ENCODE results near the gene ACOT9.

Gene ACOT9

DNA sequence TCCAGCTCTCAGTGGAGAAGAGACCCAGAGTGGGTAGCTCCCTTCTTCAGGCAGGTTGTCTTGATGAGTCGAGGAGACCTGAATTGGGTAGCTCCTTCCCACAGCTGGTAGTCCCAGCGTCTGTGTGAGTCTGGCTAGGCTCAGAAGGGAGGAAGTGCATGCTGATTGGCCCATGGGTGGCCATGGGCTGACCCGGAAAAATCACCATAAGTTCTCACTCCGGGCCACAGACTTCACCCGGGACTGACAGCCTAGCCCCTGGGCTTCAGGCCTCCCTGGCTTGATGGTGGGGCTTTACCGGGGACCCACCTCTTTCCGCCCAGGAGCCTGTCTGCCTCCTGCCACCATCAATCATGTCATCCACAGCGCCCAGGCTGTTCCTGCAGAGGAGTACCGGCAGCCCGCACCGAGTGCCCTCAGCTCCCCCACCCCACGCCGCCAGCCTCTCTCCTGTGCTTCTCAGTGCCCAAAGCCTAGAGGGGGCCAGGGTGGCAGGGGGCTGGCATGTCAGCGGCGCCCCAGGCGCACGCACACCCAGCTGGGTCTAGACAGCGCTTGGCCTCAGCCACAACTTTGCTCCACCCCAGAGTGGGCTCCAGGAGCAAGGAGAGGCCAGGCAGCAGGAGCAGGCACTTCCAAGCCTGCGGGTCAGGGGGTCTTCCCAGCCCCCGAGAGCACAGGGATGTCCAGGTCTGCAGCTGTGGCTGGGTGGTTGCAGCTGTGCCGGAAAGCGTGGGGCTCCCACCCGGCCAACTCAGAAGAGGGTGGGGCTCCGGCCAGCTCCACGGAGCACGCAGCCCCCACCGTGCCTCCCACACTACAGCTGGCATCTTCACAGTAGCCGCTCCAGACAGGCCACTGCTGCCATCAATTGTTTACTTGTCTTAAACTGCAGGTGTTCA lies 23.8 kb upstream of the ACOT9 start:
- no peak overlapping the region for H3K4me3 ChIP-seq (ENCODE audit: low read length in 2 of 2)
- H3K9ac ChIP-seq (ENCODE audit: low read depth in 1 of 2, low read length in 2 of 2): no peak overlapping the region
- H3K36me3 ChIP-seq (ENCODE audit: control insufficient read depth in 2 of 2, insufficient read depth in 2 of 2, low read length in 2 of 2): no peaks in the 10 kb centered on the region
- no peaks in the 10 kb centered on the region for H3K9me3 ChIP-seq (ENCODE audit: control insufficient read depth in 2 of 2, low read length in 2 of 2)
- H3K4me1 ChIP-seq (ENCODE audit: control insufficient read depth in 2 of 2, insufficient read depth in 2 of 2, low read length in 2 of 2): no peaks in the 10 kb centered on the region
- peaks cover 0 to 4% of the 10 kb centered on the region in 2 donors for H3K27me3 ChIP-seq (ENCODE audit: control insufficient read depth in 2 of 2, insufficient read depth in 2 of 2, low read length in 2 of 2)
- H3K27ac ChIP-seq (ENCODE audit: low read depth in 2 of 2, low read length in 2 of 2): no peak overlapping the region

DNA sequence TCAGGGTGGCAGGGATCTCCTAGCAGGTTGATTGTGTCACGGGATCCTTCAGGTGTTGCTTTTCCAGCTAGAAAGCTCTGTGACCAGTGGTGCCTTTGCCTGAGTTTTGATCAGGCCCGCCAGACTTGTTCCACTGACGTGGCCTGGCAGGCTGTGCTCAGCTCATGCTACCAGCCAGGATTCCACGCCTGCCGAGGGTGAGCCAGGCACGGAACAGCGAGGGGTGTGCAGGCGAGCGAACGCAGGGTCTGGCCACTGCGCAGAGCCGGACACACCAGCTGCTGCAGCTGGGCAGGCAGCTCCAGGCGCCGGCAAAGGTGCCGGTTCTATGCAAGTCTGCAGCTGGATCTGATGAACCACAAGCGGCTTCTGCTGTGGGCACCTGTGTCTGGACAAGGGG lies 22.8 kb upstream of the ACOT9 start:
- Histone ChIP-seq H3K9ac (ENCODE audit: low read depth in 1 of 2, low read length in 2 of 2) (no peak overlapping the region), H3K36me3 (ENCODE audit: control insufficient read depth in 2 of 2, insufficient read depth in 2 of 2, low read length in 2 of 2) (no peaks in the 10 kb centered on the region), H3K27me3 (ENCODE audit: control insufficient read depth in 2 of 2, insufficient read depth in 2 of 2, low read length in 2 of 2) (peaks cover 0 to 4% of the 10 kb centered on the region in 2 donors), H3K9me3 (ENCODE audit: control insufficient read depth in 2 of 2, low read length in 2 of 2) (no peaks in the 10 kb centered on the region), H3K27ac (ENCODE audit: low read depth in 2 of 2, low read length in 2 of 2) (no peak overlapping the region), H3K4me3 (ENCODE audit: low read length in 2 of 2) (no peak overlapping the region), H3K4me1 (ENCODE audit: control insufficient read depth in 2 of 2, insufficient read depth in 2 of 2, low read length in 2 of 2) (no peaks in the 10 kb centered on the region)

DNA sequence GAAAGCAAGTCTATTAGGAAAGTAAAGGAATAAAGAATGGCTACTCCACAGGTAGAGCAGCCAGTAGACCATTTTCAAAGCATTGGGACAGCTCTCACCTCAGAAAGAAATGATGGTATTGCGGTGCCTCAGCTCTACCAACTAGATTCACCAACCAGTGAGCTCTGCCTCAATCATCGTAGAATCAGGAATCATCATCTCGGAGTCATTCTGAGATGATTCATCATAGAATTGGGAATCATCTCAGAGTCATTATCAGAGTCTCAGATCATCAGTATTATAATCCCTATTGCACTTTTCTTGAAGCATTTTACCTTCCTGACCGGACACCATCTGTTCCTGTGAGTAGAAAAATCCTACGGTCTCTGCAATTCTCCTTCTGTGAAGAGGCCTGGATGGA lies 22.4 kb upstream of the ACOT9 start:
- H3K27ac ChIP-seq (ENCODE audit: low read depth in 2 of 2, low read length in 2 of 2): no peak overlapping the region
- H3K9me3 ChIP-seq (ENCODE audit: control insufficient read depth in 2 of 2, low read length in 2 of 2): no peaks in the 10 kb centered on the region
- no peak overlapping the region for H3K9ac ChIP-seq (ENCODE audit: low read depth in 1 of 2, low read length in 2 of 2)

DNA sequence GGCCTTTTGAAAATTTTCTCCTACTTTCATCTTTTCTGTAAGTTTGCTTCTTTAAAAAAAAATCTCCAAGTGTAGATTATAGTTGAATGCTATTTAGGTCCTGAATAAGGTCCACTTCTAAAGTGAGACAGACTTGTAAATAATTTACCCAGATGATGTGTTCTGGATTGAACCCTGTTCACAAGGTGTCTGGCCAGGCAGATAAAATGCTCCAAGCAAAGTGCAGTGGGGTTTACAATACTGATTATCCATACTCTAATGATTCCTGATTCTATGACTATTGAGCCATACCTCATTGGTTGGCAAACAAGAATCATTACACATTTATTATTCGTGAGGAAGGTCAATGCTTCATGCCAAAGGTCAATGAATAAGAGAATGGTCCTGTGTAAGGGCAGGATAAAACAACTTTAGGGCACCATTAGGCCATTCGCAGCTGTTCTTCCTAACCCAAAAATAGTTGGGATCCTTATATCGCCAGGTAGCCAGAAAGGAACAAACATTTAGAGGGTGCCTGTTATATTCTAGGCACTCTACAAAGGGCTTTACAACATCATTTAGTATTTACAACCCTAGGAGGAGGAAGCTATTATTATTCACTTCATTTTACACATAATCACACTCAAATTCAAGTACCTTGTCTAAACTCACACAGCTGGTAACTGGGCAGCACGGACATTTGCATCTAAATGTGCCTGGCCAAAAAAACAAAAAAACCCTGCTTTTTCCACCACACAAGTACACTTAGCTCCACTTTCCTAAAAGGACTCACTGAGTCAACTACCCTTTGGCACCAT lies 21.3 kb upstream of the ACOT9 start:
- Histone ChIP-seq H3K36me3 (ENCODE audit: control insufficient read depth in 2 of 2, insufficient read depth in 2 of 2, low read length in 2 of 2) (no peaks in the 10 kb centered on the region), H3K9ac (ENCODE audit: low read depth in 1 of 2, low read length in 2 of 2) (no peak overlapping the region), H3K4me3 (ENCODE audit: low read length in 2 of 2) (no peak overlapping the region), H3K9me3 (ENCODE audit: control insufficient read depth in 2 of 2, low read length in 2 of 2) (no peaks in the 10 kb centered on the region), H3K27me3 (ENCODE audit: control insufficient read depth in 2 of 2, insufficient read depth in 2 of 2, low read length in 2 of 2) (peaks cover 0 to 3% of the 10 kb centered on the region in 2 donors), H3K4me1 (ENCODE audit: control insufficient read depth in 2 of 2, insufficient read depth in 2 of 2, low read length in 2 of 2) (no peaks in the 10 kb centered on the region), H3K27ac (ENCODE audit: low read depth in 2 of 2, low read length in 2 of 2) (no peak overlapping the region)

More for the DNA sequence above, 22.4 kb upstream of the ACOT9 start:
- Histone ChIP-seq H3K36me3 (ENCODE audit: control insufficient read depth in 2 of 2, insufficient read depth in 2 of 2, low read length in 2 of 2) (no peaks in the 10 kb centered on the region), H3K4me1 (ENCODE audit: control insufficient read depth in 2 of 2, insufficient read depth in 2 of 2, low read length in 2 of 2) (no peaks in the 10 kb centered on the region), H3K27me3 (ENCODE audit: control insufficient read depth in 2 of 2, insufficient read depth in 2 of 2, low read length in 2 of 2) (peaks cover 0 to 4% of the 10 kb centered on the region in 2 donors), H3K4me3 (ENCODE audit: low read length in 2 of 2) (no peak overlapping the region)

DNA sequence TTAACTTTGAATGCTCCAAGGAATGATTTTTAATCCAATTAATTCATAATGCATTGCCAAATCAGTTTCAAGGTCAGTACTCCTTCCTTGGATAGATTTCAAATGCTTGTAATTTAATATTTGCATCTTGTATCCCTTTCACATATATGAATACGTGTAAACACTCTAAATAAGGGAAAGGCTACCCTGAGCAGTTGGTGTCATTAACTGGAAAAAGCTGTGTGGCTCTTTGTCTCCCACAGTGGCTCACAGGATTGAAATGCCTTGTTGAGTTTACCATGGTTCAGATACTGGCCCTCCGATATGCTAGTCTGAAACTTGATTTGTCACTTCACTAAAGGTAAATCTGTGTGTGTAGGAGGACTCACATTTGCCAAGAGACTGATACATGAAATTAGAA lies 16.7 kb upstream of the ACOT9 start:
- no peaks in the 10 kb centered on the region for H3K36me3 ChIP-seq (ENCODE audit: control insufficient read depth in 2 of 2, insufficient read depth in 2 of 2, low read length in 2 of 2)
- no peaks in the 10 kb centered on the region for H3K4me1 ChIP-seq (ENCODE audit: control insufficient read depth in 2 of 2, insufficient read depth in 2 of 2, low read length in 2 of 2)
- no peak overlapping the region for H3K9ac ChIP-seq (ENCODE audit: low read depth in 1 of 2, low read length in 2 of 2)
- H3K4me3 ChIP-seq (ENCODE audit: low read length in 2 of 2): no peak overlapping the region
- H3K27me3 ChIP-seq (ENCODE audit: control insufficient read depth in 2 of 2, insufficient read depth in 2 of 2, low read length in 2 of 2): peaks cover 0 to 3% of the 10 kb centered on the region in 2 donors
- H3K9me3 ChIP-seq (ENCODE audit: control insufficient read depth in 2 of 2, low read length in 2 of 2): no peaks in the 10 kb centered on the region
- no peak overlapping the region for H3K27ac ChIP-seq (ENCODE audit: low read depth in 2 of 2, low read length in 2 of 2)

DNA sequence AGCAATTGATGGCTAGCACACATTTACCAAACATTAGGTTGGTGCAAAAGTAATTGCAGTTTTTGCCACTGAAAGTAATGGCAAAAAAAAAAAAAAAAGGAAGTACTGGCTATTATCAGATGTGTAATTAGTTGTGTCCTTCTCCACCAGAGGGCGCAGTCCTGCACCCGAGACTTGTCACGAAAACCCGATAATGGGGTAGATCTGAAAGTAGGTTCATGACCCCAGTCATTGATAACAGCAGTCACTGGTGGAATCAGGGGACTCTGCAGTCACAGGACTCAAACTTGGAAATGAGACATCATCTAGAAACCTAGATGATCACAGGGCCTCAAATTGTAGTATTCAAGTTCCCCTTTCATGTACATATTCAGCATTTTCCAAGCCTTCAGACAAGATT lies 13.1 kb upstream of the ACOT9 start:
- H3K27ac ChIP-seq (ENCODE audit: low read depth in 2 of 2, low read length in 2 of 2): no peak overlapping the region
- no peaks in the 10 kb centered on the region for H3K9me3 ChIP-seq (ENCODE audit: control insufficient read depth in 2 of 2, low read length in 2 of 2)
- peaks cover 0 to 3% of the 10 kb centered on the region in 2 donors for H3K27me3 ChIP-seq (ENCODE audit: control insufficient read depth in 2 of 2, insufficient read depth in 2 of 2, low read length in 2 of 2)
- H3K9ac ChIP-seq (ENCODE audit: low read depth in 1 of 2, low read length in 2 of 2): no peak overlapping the region
- no peaks in the 10 kb centered on the region for H3K4me1 ChIP-seq (ENCODE audit: control insufficient read depth in 2 of 2, insufficient read depth in 2 of 2, low read length in 2 of 2)
- no peaks in the 10 kb centered on the region for H3K36me3 ChIP-seq (ENCODE audit: control insufficient read depth in 2 of 2, insufficient read depth in 2 of 2, low read length in 2 of 2)
- H3K4me3 ChIP-seq (ENCODE audit: low read length in 2 of 2): no peak overlapping the region

DNA sequence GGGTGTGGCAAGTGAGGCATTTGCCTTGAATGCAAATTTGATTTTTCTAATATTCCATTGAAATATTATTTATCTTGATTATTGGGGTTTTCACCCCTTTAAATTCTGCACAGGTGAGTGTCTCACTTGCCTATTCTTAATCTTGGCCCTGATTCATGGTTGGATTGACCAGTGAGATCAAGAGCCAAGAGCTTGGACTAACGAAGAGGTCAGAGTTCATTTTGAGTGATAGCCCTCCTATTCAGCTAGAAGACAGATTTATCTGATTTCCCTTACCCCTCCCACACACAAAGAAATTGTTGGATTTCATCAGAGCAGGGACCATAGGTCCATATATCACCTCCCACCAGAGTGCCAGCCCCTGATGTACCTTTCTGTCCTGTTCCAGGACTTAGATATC lies 11.6 kb upstream of the ACOT9 start:
- Histone ChIP-seq H3K36me3 (ENCODE audit: control insufficient read depth in 2 of 2, insufficient read depth in 2 of 2, low read length in 2 of 2) (no peaks in the 10 kb centered on the region), H3K4me1 (ENCODE audit: control insufficient read depth in 2 of 2, insufficient read depth in 2 of 2, low read length in 2 of 2) (no peaks in the 10 kb centered on the region), H3K4me3 (ENCODE audit: low read length in 2 of 2) (no peak overlapping the region), H3K27ac (ENCODE audit: low read depth in 2 of 2, low read length in 2 of 2) (no peak overlapping the region), H3K9me3 (ENCODE audit: control insufficient read depth in 2 of 2, low read length in 2 of 2) (no peaks in the 10 kb centered on the region), H3K9ac (ENCODE audit: low read depth in 1 of 2, low read length in 2 of 2) (no peak overlapping the region), H3K27me3 (ENCODE audit: control insufficient read depth in 2 of 2, insufficient read depth in 2 of 2, low read length in 2 of 2) (no peaks in the 10 kb centered on the region)

DNA sequence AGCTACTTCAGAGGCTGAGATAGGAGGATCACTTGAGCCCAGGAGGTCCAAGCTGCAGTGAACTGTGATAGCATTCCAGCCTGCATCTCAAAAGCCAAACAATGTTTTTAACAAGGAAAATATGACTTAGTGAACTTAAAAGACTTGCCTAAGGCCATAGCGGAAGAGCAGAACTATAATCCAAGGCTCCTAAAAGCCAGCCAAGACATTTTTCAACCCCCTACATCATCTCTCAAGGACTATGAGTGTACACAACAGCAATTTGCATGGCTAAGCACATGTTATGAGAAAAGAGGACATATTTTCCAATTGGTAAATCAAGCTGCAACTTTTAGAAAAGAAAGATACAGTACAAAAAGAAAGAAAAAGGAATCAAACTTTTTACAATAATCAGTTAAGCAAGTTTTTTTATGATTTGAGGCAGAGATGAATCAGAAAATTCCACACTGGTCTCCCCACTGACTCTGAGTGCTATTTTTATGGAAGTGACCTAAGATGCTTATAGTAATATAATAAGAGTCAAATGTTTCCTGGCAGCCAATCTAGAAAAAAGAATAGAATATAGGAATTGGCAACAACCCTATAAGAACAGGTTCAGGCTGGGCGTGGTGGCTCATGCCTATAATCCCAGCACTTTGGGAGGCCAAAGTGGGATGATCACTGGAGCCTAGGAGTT lies 9.8 kb upstream of the ACOT9 start:
- no peak overlapping the region for H3K27ac ChIP-seq (ENCODE audit: low read depth in 2 of 2, low read length in 2 of 2)
- H3K27me3 ChIP-seq (ENCODE audit: control insufficient read depth in 2 of 2, insufficient read depth in 2 of 2, low read length in 2 of 2): no peaks in the 10 kb centered on the region
- H3K4me3 ChIP-seq (ENCODE audit: low read length in 2 of 2): no peak overlapping the region
- no peaks in the 10 kb centered on the region for H3K4me1 ChIP-seq (ENCODE audit: control insufficient read depth in 2 of 2, insufficient read depth in 2 of 2, low read length in 2 of 2)
- no peaks in the 10 kb centered on the region for H3K36me3 ChIP-seq (ENCODE audit: control insufficient read depth in 2 of 2, insufficient read depth in 2 of 2, low read length in 2 of 2)
- H3K9me3 ChIP-seq (ENCODE audit: control insufficient read depth in 2 of 2, low read length in 2 of 2): no peaks in the 10 kb centered on the region
- no peak overlapping the region for H3K9ac ChIP-seq (ENCODE audit: low read depth in 1 of 2, low read length in 2 of 2)

DNA sequence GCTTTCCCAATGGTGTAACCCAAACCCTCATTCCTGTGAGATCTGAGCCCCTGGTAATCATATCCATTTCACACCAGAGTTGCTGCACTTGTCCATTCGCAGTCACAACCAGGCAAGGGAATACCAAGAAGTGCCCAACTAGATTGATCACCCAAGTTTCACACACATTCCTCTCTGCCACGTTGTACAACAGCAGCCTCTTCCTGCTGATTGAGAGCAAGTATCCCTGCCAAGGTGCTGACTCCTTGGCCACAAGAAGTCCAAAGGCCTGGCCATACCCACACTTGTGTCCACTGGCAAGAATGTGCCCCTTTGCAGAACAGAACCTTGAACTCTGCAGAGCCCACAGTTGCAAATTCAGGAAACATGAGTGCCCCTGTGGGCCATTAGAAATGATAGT lies 6.5 kb upstream of the ACOT9 start:
- Histone ChIP-seq H3K27me3 (ENCODE audit: control insufficient read depth in 2 of 2, insufficient read depth in 2 of 2, low read length in 2 of 2) (no peaks in the 10 kb centered on the region), H3K9me3 (ENCODE audit: control insufficient read depth in 2 of 2, low read length in 2 of 2) (no peaks in the 10 kb centered on the region), H3K27ac (ENCODE audit: low read depth in 2 of 2, low read length in 2 of 2) (no peak overlapping the region), H3K4me3 (ENCODE audit: low read length in 2 of 2) (no peak overlapping the region), H3K36me3 (ENCODE audit: control insufficient read depth in 2 of 2, insufficient read depth in 2 of 2, low read length in 2 of 2) (no peaks in the 10 kb centered on the region), H3K4me1 (ENCODE audit: control insufficient read depth in 2 of 2, insufficient read depth in 2 of 2, low read length in 2 of 2) (no peaks in the 10 kb centered on the region), H3K9ac (ENCODE audit: low read depth in 1 of 2, low read length in 2 of 2) (no peak overlapping the region)

DNA sequence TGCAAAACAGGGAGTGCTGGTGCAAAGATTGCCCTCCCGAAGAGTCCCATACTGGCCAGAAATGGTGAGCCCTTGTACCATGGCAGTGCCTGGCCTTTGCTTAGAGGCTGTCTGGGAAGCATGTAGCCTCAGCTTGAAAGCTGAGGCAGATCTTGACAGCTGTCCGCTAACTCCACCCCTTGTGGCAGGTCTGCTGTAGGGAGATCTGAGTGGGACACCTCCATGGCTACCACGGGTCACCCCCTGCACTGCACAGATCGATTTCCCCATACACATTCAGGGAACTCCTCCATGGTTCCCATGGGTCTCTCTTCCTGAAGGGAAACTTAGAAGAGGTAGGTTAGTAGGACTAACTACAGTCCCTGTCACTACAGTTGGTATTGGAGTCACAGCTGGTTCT lies 6.1 kb upstream of the ACOT9 start:
- Histone ChIP-seq H3K27ac (ENCODE audit: low read depth in 2 of 2, low read length in 2 of 2) (no peak overlapping the region), H3K4me3 (ENCODE audit: low read length in 2 of 2) (no peak overlapping the region), H3K9me3 (ENCODE audit: control insufficient read depth in 2 of 2, low read length in 2 of 2) (no peaks in the 10 kb centered on the region), H3K4me1 (ENCODE audit: control insufficient read depth in 2 of 2, insufficient read depth in 2 of 2, low read length in 2 of 2) (no peaks in the 10 kb centered on the region), H3K9ac (ENCODE audit: low read depth in 1 of 2, low read length in 2 of 2) (no peak overlapping the region), H3K27me3 (ENCODE audit: control insufficient read depth in 2 of 2, insufficient read depth in 2 of 2, low read length in 2 of 2) (no peaks in the 10 kb centered on the region), H3K36me3 (ENCODE audit: control insufficient read depth in 2 of 2, insufficient read depth in 2 of 2, low read length in 2 of 2) (no peaks in the 10 kb centered on the region)
